Measurements from ENCODE around the gene FOXI2. TPM values are rescaled to one million over a fixed set of nuclear protein-coding genes. Genes with fewer than 3 reads are reported as not detected.

The FOXI2 gene
- total RNA-seq, 1 experiment from 2014 or later, result not detected

DNA sequence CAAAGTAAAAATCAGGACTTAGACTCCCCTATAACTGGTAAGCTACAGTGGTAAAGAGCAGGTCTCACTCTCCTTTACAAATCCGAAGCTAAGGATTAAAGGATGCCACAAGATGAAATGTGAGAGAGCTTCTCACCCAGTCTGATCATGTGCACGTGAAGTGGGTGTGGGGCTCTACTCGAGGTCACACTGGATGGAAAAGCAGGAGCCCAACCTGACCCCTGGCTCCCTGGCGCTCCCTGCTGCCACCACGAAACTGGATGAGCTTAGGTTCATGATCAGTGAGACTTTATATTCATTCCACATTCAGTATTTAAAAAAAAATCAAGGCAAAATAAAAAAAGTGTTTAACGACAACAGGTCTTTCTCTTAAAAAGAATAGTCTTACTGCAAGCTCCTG, 21.7 kb upstream of the FOXI2 start:
- Histone ChIP-seq H3K4me1 (ENCODE audit: control insufficient read depth in 1 of 2, insufficient read depth in 2 of 2, low read length in 2 of 2) (no peaks in the 10 kb centered on the region), H3K36me3 (ENCODE audit: control insufficient read depth in 1 of 2, insufficient read depth in 2 of 2, low read length in 2 of 2) (no peaks in the 10 kb centered on the region), H3K79me2 (ENCODE audit: insufficient read depth, low read length) (no peaks in the 10 kb centered on the region), H2AFZ (ENCODE audit: low read depth, low read length, poor library complexity, severe bottlenecking) (no peak overlapping the region), H3K9ac (ENCODE audit: low read length) (no peak overlapping the region), H4K20me1 (ENCODE audit: insufficient read depth) (no peaks in the 10 kb centered on the region), H3K9me3 (ENCODE audit: control insufficient read depth in 1 of 2, insufficient read depth in 1 of 2, low read depth in 1 of 2, low read length in 2 of 2) (no peaks in the 10 kb centered on the region), H3K27me3 (ENCODE audit: insufficient read depth, low read length) (peaks cover 36% of the 10 kb centered on the region), H3K4me2 (ENCODE audit: low read length) (no peak overlapping the region), H3K9me2 (ENCODE audit: insufficient read depth) (no peaks in the 10 kb centered on the region), H3K27ac (ENCODE audit: low read depth, low read length) (no peak overlapping the region), H3K4me3 (replicated peaks in 1 of 2; ENCODE audit: low read depth in 1 of 2, low read length in 2 of 2) (no peak overlapping the region)
- RAD21 ChIA-PET (ENCODE audit: low non-redundant PET in 1 of 2, low total read pairs in 2 of 2, uncharacterized antibody in 2 of 2, unreplicated experiment in 2 of 2), result interaction anchor here (0.6 to 1.8 kb wide), 3 partner anchors 139 to 296 kb away, joined by 4 to 31 read pairs (median 25); no protein-coding TSS in a partner anchor
- ATAC-seq (peak; percentile 38; the same call in 1 of the 2 replicates), DNase-seq (ENCODE audit: low read depth, low spot score) (no peak)
- intact Hi-C loops (cut with micrococcal nuclease), result loop anchor here (1.0 to 5.0 kb wide), 4 partner anchors 98 to 437 kb away; no protein-coding TSS in a partner anchor
- CTCF ChIA-PET, result interaction anchor here (0.9 to 5.8 kb wide), 25 partner anchors 9 to 549 kb away, joined by 3 to 131 read pairs (median 4); partner anchors contain the start of gene PTPRE
- BruUV-seq (replicated peaks), result no TSS peak
- POLR2A ChIA-PET, result no interaction called here
- 0 out of 2 replicates have a peak, but pooled peaks have one; percentile 6 for TF ChIP-seq RAD21 (IDR thresholded peaks at IDR 0.05; ENCODE audit: low read depth)
- TF ChIP-seq, protein P1, sequence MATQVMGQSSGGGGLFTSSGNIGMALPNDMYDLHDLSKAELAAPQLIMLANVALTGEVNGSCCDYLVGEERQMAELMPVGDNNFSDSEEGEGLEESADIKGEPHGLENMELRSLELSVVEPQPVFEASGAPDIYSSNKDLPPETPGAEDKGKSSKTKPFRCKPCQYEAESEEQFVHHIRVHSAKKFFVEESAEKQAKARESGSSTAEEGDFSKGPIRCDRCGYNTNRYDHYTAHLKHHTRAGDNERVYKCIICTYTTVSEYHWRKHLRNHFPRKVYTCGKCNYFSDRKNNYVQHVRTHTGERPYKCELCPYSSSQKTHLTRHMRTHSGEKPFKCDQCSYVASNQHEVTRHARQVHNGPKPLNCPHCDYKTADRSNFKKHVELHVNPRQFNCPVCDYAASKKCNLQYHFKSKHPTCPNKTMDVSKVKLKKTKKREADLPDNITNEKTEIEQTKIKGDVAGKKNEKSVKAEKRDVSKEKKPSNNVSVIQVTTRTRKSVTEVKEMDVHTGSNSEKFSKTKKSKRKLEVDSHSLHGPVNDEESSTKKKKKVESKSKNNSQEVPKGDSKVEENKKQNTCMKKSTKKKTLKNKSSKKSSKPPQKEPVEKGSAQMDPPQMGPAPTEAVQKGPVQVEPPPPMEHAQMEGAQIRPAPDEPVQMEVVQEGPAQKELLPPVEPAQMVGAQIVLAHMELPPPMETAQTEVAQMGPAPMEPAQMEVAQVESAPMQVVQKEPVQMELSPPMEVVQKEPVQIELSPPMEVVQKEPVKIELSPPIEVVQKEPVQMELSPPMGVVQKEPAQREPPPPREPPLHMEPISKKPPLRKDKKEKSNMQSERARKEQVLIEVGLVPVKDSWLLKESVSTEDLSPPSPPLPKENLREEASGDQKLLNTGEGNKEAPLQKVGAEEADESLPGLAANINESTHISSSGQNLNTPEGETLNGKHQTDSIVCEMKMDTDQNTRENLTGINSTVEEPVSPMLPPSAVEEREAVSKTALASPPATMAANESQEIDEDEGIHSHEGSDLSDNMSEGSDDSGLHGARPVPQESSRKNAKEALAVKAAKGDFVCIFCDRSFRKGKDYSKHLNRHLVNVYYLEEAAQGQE (IDR thresholded peaks at IDR 0.05; ENCODE audit: low read depth), result no peak
- TF ChIP-seq, protein P2, sequence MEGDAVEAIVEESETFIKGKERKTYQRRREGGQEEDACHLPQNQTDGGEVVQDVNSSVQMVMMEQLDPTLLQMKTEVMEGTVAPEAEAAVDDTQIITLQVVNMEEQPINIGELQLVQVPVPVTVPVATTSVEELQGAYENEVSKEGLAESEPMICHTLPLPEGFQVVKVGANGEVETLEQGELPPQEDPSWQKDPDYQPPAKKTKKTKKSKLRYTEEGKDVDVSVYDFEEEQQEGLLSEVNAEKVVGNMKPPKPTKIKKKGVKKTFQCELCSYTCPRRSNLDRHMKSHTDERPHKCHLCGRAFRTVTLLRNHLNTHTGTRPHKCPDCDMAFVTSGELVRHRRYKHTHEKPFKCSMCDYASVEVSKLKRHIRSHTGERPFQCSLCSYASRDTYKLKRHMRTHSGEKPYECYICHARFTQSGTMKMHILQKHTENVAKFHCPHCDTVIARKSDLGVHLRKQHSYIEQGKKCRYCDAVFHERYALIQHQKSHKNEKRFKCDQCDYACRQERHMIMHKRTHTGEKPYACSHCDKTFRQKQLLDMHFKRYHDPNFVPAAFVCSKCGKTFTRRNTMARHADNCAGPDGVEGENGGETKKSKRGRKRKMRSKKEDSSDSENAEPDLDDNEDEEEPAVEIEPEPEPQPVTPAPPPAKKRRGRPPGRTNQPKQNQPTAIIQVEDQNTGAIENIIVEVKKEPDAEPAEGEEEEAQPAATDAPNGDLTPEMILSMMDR (IDR thresholded peaks at IDR 0.05 in 2 of 3, conservative IDR thresholded peaks at IDR 0.05 in 1 of 3; ENCODE audit: borderline replicate concordance in 1 of 3, insufficient read depth in 1 of 3, low read depth in 2 of 3, low read length in 2 of 3), result peak in 1 of 3 experiments; percentile 2; a peak in 1 of 6 replicates
